ENCODE data around the gene TCF4.

- TF ChIP-seq GABPB1 (CRISPR knock-in tag; IDR thresholded peaks at IDR 0.05) (no peak), CTCF (IDR thresholded peaks at IDR 0.05) (no peak), ZNF416 (CRISPR knock-in tag; IDR thresholded peaks at IDR 0.05) (no peak), GTF2I (CRISPR knock-in tag; conservative IDR thresholded peaks at IDR 0.05) (no peak), SP1 (CRISPR knock-in tag; conservative IDR thresholded peaks at IDR 0.05) (no peak)
- TF ChIP-seq, protein P1, sequence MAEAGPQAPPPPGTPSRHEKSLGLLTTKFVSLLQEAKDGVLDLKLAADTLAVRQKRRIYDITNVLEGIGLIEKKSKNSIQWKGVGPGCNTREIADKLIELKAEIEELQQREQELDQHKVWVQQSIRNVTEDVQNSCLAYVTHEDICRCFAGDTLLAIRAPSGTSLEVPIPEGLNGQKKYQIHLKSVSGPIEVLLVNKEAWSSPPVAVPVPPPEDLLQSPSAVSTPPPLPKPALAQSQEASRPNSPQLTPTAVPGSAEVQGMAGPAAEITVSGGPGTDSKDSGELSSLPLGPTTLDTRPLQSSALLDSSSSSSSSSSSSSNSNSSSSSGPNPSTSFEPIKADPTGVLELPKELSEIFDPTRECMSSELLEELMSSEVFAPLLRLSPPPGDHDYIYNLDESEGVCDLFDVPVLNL (CRISPR knock-in tag; IDR thresholded peaks at IDR 0.05; ENCODE audit: borderline replicate concordance, low read depth), result no peak
- TF ChIP-seq, protein P2, sequence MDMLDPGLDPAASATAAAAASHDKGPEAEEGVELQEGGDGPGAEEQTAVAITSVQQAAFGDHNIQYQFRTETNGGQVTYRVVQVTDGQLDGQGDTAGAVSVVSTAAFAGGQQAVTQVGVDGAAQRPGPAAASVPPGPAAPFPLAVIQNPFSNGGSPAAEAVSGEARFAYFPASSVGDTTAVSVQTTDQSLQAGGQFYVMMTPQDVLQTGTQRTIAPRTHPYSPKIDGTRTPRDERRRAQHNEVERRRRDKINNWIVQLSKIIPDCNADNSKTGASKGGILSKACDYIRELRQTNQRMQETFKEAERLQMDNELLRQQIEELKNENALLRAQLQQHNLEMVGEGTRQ (CRISPR knock-in tag; IDR thresholded peaks at IDR 0.05), result no peak
Measured at GRCh38 chr18:55340998-55341397, 247.0 kb downstream of the TCF4 start.

All from WTC11 (cell line).